SK-N-DZ (cell line): Measurements from ENCODE around the gene STUB1.
A peak's percentile ranks its signal among the peaks of the same experiment; 100 is the strongest.

ENCODE experiments used
- DNase-seq: peaks from one replicate; pipeline ENCODE4 v3.0.0-alpha.2; 2015; ENCODE audit warnings: low spot score

The STUB1 gene

DNA sequence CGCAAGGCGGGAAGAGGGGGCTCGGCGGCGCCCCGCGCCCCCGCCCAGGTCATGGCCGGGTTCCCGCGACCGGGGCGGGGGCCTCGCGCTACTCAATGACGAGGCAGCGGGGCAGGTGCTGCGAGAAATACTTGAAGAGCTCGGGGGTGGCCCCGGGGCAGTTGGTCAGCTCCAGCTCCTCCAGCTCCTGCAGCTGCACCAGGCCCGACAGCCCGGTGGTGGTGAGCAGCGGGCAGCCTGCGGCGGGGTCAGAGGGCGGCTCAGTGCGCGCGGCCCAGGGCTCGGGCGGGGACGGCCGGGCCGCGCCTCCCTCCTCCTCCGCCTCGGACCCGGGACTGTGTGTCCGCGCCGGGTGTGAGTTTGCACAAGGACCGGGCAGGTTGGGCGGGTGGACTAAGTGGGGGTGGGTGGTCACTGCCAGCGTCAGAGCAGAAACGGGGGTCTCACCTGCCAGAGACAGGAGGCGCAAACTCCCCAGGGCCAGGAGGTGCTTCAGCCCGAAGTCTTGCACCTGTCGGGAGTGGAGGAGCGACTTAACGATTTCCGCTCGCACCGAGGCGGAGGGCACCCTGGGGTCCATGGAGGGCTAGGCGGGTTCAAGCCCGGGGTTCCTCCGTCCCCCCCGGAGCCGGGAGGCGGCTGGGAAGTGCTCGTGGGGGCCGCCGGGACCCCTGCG is 14.1 kb downstream of the STUB1 start:
- DNase-seq, result no peak

DNA sequence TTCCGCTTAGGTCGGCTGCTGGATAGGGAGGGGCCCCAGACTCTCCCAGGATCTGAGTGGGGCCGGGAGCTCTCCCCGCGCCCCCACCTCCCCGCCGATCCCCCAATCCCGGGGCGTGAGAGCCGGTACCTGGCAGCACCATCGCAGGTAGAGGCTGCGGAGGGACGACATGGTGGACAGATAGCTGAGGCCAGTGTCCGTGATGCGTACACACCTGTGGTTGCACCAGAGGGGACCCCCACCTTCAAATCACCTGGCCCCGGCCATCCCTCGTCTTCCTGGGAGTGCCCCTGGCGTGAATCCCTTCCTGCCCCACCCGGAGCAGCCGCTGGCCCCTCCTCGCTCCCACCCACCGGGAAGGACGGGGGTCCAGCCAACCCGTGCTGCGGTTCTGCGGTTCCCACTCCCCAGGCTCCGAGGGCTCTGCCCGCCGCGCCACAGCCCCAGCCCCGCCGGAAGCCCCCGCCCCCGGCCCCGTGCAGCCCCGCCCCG is 14.7 kb downstream of the STUB1 start:
- no peak for DNase-seq

DNA sequence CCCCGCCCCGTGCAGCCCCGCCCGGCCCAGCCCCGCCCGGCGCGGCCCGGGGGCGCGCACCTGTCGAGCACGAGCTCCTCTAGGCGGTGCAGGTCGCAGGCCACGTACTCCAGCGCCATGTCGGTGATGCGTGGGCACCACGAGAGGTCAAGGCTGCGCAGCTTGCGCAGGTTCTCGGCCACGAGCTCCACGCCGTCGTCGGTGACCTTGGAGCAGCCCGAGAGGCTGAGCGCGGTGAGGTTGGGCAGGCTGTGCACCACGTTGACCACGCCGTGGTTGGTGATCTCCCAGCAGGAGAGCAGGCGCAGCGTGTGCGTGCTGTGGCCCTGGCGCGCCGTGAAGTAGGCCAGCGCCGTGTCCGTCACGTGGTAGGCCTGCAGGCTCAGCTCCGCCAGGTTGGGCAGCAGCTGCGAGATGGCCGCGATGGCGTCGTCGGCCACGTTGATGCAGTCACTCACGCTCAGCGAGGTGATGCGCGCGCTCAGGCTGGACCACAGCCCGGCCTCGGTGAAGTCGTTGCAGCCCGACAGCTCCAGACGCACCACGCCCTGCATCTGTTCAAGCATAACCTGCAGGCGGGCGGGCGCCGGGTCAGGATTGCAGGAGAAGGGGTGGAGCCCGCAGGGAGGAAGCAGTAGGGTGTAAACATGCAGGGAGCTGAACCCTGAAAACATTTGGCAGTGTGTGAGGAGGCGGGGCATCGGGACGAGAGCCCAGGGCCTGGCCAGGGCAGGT is 15.3 kb downstream of the STUB1 start:
- DNase-seq, result no peak

- DNase-seq, result no peak
These were observed 18.9 kb downstream of the STUB1 start for GRCh38 chr16:698911-699671.

DNA sequence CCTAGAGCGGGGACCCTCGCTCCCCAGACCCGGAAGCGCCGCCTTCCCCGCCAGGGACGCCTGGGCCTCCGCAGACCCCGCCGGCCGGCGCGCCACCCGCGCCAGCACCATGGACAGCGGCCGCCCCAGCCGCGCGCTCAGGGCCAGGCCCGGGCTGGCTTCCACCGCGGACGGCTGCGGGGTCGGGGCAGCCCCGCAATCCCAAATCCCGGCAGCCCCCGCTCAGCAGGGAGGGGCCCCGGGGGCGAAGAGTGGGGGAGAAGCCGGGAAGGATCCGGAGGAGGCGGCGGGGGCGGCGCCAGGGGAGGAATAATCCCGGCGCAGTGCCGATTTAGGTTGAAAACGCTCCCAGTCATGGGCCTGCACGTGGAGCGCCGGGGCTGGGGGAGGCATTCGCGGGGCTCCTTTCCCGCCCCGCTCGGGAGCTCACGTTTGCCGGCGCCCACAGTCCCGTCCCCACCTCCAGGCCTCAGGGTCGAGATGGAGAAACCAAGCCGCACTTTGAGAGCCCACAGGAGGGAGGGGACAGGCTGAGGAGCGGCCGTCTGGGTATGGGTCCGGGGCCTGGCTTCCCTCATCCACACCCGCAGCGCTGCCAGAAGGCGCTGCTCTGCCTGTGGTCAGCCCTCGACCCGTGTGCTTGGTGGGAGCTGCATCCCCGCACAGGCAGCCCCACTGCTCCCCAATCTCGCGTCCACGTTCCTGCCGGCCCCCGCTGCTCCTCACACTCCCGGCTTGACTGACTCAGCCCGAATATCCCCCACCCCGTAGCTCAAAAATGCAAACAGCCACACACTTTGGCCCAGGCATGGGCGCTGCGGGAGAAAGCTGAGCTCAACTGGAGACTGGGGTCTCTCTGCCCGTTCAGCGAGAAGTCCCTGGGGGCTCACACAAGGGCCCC is 20.7 kb downstream of the STUB1 start:
- no peak for DNase-seq

DNA sequence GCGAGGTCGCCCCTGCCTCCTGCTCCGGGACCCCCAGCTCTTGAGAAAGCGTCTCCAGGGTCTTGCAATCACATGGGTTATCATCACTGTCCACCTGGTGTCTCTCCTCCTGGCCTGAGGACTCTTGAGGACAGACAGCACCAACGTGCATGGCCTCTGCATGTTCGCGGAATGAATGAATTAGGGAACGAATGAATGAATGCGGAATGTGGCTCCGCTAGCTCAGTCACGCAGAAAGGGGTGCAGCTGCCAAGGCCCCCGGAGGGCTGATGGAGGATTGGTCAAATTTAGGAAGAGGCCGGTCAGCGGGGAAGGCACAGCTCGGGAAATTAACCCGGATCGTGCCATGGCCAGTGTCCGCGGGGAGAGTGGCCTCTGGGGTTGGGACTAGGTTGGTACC is 22.1 kb downstream of the STUB1 start:
- DNase-seq, result no peak

GRCh38 chr16:703406-703805 is 23.2 kb downstream of the STUB1 start:
- DNase-seq, result no peak

DNA sequence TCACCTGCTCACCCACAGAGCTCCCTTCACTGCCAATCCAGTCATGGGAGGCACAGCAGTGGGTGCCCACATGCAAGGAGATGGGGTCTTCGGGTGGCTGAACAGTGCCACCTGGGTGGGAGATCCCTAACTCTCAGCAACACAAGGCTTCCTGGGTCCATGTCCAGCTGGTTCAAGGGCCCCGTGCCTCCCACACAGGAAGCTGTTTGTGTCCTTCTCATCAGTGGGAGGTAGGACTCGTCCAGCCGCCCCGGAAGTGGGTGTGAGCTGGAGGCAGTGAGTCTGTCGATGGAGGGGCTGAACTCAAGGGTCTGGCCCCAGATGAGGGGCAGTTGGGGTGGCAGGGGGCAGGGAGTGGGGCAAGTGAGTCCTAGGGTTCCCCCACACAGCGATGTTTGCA is 23.8 kb downstream of the STUB1 start:
- DNase-seq, result no peak

DNA sequence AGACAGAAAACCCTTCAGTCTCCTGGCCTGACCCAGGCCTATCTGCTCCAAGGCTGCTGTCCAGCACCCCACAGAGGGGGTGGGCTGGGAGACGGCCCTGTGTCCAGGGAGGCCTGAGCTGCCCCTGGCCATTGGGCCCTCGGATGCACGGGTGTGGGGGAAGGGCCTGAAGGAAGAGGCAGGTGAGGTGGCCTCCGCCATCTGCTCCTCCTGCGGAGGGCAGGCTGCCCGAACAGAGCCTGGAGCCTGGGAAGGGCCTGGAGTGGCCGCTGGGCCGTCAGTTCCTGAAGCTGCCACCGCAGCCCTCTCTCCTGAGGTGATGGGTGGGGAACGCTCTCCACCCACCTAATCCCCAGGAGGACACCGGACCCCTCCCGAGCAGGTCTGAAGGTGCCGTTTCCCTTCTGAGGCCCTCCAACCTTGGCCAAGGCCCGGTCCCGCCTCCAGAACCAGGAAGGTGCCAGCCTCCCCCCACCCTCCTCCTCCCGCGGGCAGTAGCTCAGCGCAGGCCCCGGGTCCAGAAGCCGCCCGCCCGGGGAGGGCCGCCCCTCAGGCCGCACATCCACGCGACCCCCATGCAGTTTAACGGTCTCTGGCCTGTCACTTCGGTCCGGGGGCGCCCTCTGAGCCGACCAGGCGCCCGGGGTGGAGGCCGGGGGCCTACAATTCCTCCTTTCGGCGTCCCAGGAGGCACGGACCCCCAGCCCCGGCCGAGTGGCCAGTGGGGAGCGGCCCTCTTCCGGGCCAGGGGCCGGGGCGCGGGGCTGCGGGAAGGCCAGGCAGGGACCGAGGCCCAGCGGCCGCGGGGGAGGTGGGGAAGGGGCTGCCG is 24.6 kb downstream of the STUB1 start:
- DNase-seq, result no peak

GRCh38 chr16:705431-706188 is 25.4 kb downstream of the STUB1 start, which contains the start of gene FBXL16:
Gene FBXL16, minus strand, starts transcription at chr16:705801. Its CDS starts 8,396 bp downstream, at chr16:697405.
- DNase-seq, result peak; percentile 70

- DNase-seq, result no peak
These were observed 26.2 kb downstream of the STUB1 start for GRCh38 chr16:706189-707061.

- no peak for DNase-seq
These were observed 26.9 kb downstream of the STUB1 start for GRCh38 chr16:707062-707538.

GRCh38 chr16:708019-708418 is 27.8 kb downstream of the STUB1 start:
- DNase-seq, result no peak

- DNase-seq, result no peak
These were observed 28.7 kb downstream of the STUB1 start for GRCh38 chr16:708959-709358.

- DNase-seq, result peak; percentile 93
These were observed 29.6 kb downstream of the STUB1 start for GRCh38 chr16:709566-710499.

DNA sequence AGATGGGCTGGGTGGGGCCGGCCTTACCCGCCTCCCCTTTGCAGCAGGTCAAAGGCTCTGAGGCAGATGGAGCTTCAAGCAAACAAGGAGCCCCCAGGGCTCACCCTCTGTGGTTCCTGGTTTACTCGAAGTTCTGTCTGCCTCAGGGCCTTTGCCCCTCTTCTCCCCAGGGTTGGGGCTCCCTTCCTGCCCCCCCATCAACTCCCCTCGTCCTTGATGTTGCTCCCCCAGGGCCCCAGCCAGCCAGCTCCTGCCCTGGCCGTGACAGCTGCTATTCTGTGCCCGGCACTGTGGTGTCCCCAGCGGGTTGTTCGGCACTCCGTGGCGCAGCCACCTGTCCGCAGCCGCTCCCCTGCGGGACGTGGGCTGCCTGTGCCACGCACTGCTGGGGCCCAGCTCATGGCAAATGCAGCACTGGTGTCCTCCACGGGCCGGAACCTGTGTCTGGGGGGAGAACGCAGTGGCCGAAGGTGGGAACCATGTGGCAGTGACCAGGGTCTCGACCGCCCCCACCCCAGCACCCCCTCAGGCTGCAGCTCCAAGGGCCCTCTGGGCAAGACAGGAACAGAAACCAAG is 30.4 kb downstream of the STUB1 start:
- no peak for DNase-seq

DNA sequence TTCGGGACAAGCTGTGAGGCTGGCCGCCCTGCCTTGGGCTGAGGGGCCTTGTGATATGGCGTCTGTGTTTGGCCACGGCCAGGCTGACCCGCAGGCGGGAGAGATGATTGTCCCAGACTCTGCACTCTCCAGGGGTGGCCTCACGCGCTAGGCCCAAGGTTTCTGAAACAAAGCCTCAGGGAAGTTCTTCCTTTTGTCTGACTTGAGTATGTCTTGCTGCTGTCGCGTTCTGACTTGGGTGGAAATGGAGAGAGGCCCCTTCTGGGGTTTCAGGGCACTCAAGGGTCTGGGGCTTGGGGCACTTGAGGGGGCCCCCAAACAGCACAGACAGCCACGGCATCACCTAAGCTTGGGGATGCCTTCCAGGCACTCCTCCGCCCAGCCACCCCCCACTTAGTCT is 30.9 kb downstream of the STUB1 start:
- DNase-seq, result no peak
